ENCODE data around the gene CCDC127.
"Not testable (repeated sequence)": the region's sequence is repeated elsewhere in the genome, so short reads cannot be mapped to it uniquely, and the experiment has no call there.

The CCDC127 gene

DNA sequence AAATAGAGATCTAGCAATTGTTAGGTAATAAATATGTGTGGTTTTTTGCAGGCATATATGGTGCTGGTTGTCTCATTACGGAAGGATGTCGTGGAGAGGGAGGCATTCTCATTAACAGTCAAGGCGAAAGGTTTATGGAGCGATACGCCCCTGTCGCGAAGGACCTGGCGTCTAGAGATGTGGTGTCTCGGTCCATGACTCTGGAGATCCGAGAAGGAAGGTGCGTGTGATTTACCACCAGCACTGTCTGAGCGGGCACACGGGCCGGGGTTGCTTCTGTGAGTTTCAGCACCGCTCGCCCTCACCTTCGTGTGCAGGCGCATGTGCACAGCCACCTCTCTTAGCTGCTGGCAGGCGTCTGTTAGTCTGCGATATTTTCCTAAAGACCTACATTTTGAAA lies 15.5 kb upstream of the CCDC127 start:
- DNase-seq = not testable (repeated sequence)

DNA sequence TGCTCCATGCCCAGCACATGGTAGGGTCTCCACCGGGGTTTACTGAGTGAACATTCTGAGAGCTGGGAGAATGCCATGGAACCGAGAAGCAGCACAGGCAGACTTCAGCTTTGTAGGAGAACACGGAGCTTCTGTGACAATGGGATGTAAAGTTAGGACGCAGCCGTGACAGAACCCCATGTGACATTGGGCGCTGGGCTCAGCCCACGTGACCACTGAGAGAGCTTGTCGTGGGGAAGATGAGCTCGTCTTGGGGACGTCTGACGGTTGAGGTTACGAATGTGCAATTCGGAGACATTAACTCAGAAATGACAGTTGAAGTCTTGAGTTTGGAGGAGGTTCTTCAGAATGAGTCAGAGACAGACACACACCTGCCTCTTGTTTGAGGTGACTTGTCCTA lies 13.7 kb upstream of the CCDC127 start:
- no peak for DNase-seq

DNA sequence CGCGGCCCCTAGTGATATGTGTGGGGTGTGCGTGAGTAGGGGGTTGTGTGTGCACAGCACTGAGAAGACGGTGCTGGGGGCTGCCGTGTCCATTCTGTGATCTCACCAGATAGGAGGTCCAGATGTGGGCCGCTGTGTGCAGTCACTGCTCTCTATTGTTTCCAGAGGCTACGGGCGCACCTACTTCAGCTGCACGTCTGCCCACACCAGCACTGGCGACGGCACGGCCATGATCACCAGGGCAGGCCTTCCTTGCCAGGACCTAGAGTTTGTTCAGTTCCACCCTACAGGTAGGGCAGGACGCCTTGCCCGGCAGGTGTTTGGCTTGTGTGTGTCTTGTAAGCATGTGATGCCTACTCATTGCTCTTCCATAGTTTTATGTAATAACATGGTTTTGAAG lies 12.8 kb upstream of the CCDC127 start:
- no peak for DNase-seq

DNA sequence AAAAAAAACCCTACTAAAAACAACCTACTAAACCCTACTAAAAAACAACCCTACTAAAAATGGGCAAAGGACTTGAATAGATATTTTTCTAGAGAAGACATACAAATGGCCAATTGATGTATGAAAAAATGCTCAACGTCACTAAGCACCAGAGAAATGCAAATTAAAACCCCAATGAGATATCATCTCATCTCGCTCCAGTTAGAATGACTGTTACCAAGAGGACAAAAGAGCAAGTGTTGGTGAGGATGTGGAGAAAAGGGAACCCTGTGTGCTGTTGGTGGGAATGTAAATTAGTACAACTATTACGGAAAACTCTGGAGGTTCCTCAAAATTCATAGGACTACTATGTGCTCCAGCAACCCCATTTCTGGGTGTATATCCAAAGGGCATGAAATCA lies 10.9 kb upstream of the CCDC127 start:
- DNase-seq = no peak

DNA sequence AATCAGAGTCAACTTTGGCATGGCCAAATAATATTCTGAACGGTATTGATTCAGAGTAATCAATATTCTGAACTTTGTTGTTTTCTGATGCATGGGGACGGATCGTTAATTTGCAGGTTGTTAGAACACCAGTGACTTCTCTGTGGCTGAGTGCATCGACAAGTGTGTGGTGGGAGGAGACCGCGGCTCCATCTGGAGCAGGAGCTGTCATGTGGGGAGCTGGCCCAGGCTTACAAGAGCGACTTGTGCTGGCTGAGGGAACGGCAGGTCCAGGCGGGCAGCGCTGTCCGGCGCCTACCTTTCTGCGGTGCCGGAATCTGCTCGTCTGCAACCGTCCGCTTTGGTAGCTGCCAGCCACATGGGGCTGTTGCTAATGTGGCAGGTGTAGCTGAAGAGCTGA lies 9.4 kb upstream of the CCDC127 start:
- not testable (repeated sequence) for DNase-seq

DNA sequence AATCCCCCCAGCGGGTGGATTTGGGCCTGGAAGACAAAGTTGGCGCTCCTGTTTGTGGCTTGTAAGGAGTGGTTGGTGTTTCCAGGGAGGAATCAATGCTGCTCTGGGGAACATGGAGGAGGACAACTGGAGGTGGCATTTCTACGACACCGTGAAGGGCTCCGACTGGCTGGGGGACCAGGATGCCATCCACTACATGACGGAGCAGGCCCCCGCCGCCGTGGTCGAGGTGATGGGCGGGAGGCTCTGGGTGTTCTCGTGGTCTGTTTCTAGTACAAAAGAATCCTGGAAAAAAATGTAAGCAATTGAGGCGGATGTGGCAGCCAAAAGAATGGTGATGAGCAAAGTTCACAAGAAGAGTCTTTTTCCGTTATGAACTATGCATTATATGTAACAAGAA lies 7.4 kb upstream of the CCDC127 start:
- DNase-seq = no peak

DNA sequence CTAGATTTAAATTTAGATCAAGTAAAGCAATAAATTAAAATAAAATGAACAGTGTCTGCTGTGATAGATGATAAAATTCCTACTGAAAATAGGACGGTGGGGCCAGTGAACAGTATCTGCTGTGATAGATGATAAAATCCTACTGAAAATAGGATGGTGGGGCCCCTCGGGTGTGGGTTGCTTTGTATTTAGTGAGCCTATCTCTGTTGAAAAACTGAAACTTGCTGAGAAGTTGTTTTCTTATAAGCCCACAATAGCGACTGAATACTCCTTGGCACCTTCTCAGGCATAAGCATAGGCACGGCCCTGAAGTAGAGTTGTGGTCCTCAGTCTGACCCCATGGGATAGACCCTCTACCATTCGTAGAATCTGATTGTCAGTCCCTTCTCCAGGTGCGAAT lies 5.8 kb upstream of the CCDC127 start:
- no peak for DNase-seq

DNA sequence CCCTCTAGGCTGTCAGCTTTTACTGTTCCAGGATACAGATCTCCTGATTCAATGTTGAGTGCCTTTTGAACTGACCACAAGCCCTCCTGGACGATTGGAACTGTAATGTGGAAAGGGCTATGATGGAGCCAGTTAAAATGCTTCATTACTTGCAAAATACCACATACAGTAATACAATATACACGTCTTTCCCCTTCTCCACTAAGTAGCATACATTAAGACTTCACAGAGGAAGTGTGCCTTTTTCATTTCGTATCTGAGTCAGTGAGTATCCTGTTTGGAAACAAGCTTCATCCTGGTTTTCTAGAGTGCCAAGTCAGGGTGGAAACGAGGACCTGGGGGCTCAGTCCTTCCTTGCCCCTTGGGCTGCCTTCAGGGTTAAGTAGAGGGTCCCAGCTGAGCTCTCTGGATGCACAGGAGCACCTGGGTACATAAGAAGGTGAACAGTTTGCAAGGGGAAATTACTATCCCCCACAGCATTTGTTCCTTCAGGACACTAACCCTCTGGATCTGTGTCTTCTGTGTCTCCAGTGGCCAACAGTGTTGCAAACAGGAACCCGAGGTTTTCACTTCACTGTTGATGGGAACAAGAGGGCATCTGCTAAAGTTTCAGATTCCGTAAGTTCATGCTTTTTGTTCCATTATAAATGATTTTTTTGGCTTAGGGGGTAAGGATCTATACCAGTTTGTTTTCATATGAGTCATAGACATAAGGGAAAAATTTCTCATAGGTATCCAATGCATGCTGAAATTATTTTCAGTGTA lies 5.2 kb upstream of the CCDC127 start:
- not testable (repeated sequence) for DNase-seq

DNA sequence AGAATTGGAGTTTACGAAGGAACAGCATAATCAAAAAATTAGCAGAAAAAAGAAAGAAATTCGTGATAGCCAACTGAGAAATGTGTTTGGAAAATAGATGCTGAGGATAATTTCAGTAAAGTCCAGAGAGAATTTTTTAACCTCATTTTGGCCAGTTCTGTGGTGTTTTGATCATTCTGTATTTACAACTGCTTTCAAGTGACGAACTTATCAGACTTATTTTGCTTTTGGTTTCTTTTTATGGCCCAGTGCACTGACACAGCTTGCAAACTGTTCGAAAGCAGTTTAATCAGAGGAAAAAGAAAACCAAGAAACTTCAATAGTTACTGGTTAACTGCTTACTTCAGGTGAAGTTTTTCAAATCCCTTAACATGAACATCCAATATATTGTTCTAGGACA lies 2.0 kb upstream of the CCDC127 start:
- DNase-seq = no peak

DNA sequence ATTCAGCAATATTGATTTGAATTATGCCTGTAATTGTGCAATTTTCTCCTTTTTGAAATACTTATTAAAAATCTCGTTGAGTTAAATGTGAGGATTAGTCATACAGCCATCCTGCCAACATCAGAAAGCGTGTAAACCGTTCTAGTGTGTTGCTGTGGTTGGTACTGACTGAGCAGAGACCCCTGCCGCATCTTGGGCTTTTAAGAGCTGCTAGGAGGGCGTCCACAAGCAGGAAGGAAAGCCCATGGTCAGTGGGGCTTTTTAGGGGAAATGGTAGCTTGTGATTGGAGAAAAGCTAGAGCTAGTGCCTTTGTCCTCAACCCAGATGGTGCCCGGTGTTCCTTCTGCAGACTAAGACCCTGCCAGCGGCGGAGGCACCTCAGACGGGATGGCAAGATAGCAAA lies 1.5 kb upstream of the CCDC127 start:
- no peak for DNase-seq

DNA sequence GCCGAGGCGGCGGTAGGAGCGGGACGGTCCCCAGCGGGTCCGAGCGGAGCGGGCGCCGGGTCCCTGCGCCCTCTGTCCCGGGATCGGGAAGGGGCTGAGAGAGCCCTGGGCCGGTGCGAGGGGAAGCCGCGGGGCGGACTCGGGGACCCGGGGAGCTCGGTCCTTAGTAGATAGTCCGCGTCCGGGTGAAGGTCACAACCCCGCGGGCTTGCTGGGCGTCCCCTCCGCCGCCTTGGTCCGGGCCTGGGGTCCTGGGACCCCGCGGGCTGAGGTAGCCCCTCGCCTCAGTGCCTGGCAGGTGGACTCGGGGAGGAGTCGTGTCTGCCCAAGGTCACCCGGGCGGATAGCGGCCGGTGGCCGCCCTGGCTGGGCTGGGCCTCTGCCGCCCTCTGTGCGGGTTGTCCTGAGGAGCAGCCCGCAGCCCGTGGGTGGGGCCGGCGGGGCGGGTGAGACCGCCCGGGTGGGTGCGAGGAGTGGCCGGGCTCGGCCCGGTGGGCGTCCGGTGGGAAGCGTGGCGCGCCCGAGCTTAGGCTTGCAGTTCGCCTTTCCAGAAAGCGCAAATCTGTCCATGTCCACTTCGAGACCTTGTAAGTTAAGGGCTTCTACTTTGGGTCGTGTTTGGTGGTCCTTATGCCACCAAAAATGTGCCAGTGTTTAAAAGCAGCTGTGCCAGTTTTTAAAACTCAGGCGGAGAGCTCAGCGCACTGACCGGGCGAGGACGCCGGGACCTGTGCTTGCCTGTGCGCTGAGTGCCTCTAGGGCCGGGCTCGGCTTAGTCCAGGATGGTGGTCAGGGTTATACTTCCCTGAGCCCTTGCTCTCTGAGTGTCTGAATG lies 721 bp upstream of the CCDC127 start:
- no peak for DNase-seq

DNA sequence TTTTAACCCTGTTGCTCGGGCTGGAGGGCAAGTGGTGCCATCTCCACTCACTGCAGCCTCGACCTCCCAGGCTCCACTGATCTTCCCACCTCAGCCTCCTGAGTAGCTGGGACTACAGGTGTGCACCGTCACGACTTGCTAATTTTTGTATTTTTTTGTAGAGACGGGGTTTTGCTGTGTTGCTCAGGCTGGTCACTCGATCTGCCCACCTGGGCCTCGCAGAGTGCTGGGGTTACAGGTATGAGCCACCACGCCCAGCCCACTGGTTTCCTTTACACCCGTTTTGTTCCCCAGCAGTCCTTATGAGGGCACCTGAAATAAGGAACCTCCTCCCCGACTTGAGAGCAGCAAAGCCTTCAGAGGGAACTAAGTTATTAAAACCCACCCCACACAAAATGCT lies 1.9 kb downstream of the CCDC127 start:
- DNase-seq = not testable (repeated sequence)

DNA sequence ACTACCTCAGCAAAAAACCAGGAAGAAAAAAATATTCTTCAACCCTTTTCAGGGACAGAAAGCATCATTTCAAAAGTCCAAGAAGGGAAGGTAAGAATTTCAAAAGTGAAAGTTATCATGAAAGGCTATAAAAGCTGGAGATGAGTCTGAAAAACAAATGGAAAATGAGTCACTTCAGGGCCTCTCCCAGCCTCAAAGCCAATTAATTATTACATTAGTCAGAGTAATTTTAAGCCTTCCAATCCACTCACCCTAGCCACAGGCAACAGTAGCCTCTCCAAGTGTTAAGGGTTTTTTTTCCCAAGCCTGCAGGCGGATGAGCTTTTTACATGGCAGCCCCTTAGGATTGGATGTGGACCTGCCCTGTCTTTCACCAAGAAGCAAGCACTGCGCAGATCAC lies 2.7 kb downstream of the CCDC127 start:
- not testable (repeated sequence) for DNase-seq

DNA sequence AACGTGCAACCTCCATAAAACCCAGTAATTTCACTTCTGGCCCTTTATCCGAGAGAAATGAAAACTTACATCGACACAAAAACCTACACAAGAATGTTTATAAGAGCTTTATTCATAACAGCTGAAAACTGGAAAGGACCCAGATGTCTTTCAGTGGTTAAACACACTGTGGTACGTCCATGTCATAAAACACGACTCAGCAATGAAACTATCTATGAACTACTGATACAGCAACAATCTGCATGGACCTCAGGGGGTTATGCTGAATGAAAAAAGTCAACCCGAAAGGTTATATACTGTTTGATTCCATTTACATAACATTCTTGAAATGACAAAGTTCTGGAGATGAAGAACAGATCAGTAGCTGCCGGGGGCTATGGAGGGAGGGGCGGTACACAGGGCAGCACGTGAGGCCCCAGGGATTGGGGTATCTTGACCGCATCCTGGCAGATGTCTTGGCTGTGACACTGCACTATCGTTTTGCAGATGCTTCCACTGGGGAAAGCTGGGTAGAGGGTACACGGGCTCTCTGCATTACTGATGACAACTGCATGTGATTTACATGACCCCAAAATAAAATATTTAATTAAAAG lies 4.1 kb downstream of the CCDC127 start:
- DNase-seq = no peak

DNA sequence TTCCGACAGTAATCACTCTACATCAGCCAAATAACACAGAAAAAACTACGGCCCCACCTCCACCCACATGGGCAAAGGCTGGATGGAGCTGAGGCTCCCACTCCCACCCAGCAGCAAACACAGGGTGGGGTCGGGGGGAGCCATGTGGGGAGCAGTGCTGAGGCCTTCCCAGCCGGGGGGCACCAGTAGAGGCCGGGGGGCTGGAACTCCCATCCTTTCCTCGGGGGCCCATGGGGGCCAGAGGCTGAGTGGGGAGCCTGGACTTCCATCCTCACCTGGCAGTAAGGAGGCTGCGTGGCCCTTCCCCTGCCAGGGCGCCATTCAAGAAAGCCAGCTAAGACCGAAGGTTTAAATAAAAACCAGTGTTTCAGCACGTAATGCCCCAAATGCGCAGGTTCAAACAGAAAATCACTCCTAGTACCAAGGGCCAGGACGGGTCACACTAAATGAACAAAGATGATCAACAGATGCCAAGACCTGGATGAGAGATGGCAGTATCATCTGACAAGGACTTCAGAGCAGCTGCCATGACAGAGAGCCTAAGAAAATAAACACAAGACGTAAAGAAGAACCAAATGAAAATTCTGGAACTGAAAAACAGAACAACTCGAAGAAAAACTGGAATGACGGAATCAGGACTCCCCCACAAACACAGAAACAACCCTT lies 9.4 kb downstream of the CCDC127 start:
- no peak for DNase-seq

DNA sequence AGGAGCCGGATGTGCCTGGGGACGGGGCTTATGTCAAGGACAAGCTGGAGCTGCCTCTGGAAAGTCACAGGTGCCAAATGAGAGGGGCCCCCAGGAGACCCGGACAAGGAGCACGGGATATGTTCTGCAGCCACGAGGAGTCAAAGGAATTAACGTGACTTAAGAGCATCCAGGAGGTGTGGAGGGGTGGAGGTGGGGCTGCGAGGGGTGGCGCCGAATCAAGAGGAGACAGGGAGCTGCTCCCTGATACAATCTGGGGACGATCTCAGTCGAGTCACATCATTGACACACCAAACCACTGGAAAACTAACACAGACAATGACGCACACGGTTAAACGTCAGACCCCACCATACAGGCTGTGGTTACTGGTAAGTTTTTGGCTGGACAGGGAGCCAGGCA lies 10.4 kb downstream of the CCDC127 start:
- DNase-seq = no peak

DNA sequence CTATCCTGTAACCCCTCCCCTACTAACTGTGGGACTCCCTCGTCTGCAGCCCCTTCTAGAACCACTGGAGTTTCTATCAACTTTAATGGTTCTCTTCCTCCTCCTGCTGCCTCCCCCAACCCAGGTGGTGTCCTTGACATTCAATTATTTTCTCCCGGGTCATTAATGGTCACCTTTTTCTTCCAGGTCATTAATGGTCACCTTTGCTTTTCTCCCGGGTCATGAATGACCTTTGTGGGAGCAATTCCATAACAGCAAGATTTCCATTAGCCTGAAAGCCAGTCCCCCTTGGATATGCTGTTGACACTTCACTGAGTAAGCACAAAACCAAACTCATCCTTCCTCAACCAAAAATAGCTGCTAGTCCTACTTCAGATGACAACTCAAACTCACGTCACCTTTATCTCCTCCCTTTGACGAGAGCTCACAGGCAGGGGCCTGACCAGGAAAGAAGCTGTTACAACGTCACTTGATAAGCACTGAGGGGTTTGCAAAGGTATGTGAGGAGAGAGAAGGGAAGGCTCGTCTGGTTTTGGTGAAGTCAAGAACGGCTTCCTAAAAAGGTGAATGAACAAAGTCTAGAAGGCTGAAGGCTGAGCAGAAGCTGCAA lies 10.9 kb downstream of the CCDC127 start:
- no peak for DNase-seq

DNA sequence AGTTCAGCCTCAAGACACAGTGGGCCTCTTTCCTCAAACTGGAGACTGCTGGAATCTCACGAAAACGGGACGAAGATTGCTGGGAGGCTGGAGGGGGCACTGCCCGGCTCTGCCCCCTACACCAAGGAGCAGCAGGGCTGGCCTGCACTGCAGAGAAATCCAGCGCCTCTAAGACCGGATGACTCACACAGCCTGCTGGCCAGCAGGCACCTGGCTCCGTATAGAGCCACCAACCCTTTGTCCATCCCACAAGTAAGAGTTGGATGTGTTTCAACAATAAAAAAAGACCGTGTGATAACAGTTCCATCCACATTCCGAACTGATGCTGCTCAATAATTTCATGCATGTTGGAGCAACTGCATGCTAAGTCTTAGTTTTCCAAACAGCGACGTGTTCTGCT lies 11.5 kb downstream of the CCDC127 start:
- DNase-seq = no peak

DNA sequence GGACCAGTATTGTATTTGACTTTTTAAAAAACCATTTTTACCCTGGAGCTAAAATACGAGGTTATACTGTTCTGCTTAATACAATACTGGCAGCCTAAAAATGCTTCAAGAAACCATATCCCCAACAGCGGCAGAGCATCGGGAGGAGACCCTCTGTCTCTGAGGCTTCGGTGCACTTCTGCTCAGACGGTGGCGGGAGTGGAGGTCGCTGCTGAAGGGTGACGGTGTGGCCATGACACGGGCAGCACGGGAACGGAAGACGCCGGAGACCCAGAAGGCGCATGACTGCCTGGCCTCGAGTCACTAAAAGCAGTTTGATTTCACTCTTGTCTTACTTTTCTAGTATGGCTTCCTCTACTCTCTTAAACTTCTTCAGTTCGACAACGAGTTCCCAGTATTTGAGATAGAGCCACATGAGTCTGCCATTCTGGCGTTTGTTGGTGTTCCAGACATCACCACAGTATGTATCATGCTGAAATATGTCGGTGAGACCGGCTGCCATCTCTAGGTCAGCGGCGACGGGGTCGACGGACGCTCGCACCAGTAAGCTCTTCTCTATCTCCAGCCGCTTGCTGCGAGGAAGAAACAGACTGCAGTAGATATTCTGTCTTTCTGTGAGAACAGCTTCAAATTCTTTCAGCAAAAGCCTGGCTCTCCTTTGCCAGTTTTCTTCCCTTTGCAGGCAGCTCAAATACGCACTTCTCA lies 12.8 kb downstream of the CCDC127 start:
- no peak for DNase-seq

DNA sequence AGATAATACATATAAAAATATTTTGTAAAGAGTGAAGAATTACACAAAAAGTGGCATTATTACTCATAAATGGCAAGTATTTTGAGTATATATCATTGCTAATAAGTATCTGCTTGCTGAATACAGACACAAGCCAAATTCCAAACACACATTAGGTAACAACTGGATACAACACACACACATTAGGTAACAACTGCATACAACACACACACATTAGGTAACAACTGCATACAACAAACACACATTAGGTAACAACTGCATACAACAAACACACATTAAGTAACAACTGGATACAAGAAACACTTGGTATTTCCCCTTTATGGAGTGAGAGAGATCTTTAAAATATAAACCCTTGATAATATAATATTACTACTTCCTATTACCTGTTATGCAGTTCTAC lies 13.5 kb downstream of the CCDC127 start:
- DNase-seq = no peak

DNA sequence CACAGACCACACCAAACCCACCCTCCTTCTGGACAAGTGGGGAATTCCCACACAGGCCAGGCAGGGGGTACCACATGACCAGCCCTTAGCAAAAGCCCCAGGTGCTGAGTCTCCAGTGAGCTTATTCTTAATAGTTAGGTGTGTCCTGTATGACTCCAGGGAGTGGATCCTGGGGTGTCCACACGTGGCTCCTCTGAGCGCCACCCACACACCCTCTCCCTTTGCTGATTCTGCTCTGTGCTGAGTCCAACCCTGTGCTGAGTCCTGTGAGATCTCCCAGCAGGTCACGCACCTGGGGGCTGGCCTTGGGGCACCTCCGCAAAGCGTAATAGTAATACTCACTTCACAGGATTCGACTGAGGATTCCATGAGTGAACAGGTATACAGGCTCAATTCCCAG lies 14.0 kb downstream of the CCDC127 start:
- DNase-seq = no peak

DNA sequence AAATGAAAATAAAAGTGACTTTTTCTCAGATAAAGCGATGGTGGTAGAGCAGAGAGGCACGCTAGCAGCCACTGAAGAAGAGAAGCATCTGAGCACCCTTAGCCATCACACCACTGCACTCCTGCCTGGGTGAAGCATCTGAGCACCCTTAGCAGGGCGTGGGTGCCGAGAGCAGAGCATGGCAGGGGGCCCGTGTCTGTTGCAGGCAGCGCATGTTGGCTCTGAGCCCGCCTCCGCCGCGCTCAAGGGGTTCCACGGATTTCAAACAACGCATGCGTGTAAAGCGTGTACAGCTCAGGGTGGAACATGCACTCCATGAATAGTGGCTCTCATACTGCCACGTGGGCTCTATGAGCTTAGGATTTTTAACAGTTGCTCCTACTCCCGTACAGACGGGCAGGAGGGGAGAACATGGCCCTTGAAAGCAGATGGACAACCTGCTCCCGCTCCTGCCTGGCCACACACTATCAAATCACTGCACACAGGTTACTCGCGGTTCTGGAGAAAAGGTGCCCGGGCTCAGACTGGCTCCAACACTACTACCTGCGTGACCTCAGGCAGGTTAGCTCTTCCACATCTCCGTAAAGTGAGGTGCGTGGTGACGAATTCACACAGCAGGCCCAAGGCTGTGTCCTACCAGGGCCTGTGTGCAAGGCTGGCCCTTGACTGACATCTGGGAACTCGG lies 14.6 kb downstream of the CCDC127 start:
- DNase-seq = no peak
